NCI-H1930 (cell line): ENCODE results near the gene FECH.
"Not testable (repeated sequence)": the region's sequence is repeated elsewhere in the genome, so short reads cannot be mapped to it uniquely, and the experiment has no call there.

Source experiments
- DNase-seq, 2 experiments: peaks; one replicate each; lab custom pipeline; 2025; lab: John Stamatoyannopoulos, UW

FECH gene, protein sequence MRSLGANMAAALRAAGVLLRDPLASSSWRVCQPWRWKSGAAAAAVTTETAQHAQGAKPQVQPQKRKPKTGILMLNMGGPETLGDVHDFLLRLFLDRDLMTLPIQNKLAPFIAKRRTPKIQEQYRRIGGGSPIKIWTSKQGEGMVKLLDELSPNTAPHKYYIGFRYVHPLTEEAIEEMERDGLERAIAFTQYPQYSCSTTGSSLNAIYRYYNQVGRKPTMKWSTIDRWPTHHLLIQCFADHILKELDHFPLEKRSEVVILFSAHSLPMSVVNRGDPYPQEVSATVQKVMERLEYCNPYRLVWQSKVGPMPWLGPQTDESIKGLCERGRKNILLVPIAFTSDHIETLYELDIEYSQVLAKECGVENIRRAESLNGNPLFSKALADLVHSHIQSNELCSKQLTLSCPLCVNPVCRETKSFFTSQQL

DNA sequence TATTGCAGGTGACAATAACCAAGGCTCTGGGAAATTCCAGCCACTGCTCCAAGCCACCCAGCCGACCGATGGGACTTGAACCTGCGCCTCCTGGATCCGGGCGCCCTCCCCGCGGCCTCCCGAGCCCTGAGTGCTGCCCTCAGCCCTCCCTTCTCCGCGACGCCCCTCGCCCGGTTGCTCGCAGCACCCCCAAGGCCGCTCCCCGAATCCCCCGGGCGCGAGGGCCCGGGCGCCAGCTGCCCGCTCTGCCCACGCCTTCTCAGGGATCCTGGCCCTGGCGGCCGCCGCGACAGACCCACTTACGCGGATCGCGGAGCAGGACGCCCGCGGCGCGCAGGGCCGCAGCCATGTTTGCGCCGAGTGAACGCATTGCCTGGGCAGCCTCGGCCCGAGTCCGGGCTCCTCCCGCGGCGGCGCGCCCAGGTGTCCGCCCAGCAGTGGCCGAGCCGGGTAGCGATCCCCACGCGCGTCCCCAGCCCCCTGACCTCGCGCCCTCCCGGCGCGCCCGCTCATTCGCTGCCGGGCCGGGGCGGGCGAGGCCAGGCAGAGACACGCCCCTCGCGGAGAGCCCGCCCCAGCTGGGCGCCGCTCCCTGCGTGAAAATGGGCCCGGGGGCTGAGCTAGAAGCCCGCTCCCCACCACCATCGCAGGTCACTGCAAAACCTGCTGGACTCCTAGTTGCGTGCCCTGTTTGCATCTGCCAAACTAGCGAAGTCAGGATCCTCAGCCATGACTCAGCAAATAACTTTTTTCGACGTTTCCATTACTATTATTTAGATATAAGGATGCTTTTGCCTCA lies at the start of gene FECH:
FECH (minus strand) TSS at position 452 of the 799 bp plus-strand sequence; CDS start at position 370, 82 bp downstream.
- peak; percentile 34 to 72 for DNase-seq

DNA sequence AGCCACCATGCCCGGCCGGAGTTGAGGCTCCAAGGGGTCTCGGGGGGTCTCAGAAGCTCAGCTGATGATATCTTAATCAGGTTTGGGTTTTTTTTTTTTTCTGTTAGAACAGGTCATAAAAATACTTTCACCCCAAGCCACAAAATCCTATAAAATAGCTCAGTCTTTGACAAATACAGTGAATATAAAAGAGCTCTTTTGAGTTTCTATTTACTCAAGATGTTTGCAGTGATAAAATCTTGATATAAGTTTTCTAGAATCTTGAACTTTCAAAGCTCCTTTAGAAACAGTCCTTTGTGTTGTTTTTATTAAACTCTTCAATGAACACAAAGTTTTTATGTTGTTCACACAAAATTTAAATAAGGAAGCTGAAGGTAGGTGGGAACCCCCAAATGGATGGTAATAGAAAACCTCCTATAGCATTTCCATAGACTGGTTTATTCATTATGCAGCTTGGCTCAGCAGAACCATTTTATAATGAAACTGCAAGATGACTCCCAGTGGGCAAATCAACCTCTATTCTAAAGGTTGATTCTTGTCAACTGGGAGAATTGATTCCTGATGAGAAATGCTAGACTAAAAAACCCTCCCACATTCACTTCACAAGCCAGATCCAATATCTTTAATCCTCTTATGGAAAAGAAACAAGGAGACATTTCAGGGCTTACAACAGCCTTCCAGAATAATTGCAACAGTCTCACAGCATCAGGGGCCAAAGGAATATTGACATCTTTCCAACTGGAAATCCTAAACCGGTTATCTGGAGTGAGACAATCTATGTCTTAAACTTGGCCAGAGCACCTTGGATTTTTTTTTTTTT lies 48.7 kb upstream of the FECH start:
- DNase-seq: no peak

DNA sequence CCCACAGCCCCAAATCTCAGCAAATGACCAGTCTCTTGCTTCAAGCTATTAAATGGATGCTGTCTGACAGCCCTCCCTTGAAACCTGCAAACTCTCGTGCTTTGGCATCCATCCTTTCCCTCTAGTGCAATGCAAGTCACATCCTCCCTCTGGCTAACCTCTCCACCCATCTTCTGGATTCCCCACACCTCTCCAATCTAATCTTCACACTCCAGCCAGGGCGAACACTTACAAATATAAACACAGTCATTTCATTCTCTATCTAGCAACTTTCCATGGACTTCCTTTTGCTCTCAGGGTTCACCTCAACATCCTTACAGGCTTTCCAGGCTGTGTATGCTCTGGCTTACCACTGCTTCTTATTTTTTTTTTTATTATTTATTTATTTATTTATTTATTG lies 45.2 kb upstream of the FECH start:
- DNase-seq: no peak

DNA sequence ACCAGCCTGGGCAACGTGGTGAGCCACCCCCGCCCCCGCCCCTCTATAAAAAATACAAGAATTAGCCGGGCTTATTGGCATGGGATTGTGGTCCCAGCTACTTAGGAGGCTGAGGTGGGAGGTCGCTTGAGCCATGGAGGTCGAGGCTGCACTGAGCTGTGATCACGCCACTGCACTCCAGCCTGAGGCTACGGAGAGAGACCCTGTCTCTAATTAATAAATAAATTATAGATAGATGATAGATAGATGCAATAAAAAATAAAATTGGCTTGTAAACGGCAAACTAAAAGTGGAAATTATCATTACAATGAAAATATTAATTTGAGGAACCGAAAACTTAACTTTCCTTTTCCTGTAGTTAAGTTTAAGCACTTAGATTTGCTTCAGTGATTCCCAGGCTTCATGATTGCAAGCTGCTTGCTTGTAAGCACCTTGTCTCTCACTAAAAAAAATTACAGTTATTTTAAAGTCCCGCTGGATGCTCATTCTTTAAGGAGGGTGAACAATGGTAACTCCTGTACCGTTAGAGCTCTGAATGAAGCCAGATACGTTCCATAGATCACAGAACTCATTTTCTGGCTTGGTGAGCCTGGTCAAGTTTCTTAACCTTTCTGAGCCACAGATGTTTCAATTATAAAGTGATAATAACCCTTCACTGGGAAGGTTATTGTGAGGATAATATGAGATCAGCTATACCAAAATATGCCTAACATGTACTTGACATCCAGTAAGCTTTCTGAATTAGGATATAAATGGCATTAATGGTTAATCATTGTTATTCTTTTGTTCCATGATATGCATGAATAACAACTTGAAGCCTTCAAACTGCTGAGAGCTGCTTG lies 44.5 kb upstream of the FECH start:
- DNase-seq: no peak

DNA sequence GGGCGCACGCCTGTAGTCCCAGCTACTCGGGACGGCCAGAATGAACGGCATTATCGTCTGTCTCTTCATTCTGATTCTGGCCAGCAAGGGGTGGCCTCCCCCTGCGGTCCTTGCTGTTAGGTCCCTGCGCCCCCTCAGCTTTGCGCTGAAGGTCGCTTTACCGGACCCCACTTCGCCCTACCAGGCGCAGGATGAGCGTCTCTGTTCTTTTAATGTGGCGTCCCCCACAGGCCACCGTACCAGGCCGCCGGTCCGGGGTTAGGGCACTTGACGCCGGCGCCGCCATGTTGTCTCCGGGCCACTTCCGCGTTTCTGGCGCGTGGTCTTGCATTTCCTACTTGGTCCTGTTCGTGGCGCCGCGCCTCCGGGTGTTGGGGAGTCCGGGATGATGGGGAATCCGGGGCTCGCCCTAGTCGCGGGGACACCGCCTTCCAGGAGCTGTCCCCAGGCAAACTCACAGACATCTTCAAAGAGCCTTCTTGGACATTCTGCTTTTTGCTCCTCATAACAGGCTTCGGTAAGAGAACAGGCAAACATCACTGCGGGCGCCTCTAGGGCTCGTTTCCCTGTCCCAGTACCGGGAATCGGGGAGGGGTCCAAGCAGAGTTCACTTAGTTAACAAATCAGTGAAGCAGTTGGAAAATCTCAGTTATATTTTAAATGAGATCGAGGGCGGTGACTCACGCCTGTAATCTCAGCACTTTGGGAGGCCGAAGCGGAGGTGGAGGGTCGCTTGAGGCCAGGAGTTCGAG lies 43.7 kb upstream of the FECH start:
- DNase-seq: peak; percentile 94 to 96

DNA sequence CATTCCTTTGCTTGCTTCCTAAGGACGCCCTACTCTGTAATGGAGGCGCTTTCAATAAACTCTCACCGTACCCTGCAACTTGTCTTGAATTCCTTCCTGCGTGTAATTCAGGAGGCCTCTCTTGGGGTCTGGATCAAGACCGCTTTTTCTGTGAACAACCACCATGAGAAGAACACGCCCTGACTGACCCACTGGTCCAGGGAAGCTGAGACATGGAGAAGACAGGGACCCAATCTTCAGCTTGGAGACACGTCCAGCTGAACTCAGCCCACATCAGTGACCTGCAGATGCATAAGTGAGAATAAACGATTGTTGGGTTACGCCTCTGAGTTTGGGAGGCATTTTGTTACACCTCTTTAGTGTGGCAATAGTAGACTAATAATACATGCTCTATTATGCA lies 42.9 kb upstream of the FECH start:
- no peak for DNase-seq

DNA sequence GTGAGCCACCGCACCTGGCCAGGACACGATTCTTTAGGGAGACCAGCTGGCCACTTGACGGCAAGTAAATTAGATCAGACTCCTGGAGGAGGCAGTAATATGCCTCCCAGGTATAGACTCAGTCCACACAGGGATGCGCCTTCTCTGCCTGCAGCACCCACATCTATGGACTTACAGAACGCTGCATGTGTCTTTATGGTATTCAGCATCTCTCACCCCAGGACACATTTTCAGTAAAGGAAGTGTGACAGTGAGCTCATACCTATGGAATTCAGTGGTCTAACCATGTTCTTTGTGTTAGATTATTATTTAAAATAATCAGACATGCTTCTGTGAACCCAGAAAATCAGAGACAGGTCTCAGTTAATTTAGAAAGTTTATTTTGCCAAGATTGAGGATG lies 41.0 kb upstream of the FECH start:
- no peak for DNase-seq

DNA sequence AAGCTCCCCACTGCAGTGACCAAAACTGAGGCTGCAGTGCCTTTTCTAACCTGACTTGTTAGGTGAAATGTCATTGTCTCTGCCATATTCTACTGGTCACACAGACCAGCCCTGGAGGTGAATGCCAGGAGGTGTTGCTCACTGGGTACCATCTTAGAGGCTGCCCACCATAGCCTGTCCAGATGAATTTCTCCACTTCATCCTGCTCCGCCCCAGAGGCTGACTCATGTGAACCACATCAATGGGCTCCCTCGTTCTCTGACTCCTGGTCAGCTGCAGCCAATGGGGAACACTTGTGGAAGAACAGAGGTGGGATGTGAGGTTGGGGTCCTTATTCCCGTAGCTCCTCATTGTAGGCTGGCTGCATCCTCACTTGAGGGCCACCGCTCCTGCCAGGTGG lies 38.5 kb upstream of the FECH start:
- no peak for DNase-seq

DNA sequence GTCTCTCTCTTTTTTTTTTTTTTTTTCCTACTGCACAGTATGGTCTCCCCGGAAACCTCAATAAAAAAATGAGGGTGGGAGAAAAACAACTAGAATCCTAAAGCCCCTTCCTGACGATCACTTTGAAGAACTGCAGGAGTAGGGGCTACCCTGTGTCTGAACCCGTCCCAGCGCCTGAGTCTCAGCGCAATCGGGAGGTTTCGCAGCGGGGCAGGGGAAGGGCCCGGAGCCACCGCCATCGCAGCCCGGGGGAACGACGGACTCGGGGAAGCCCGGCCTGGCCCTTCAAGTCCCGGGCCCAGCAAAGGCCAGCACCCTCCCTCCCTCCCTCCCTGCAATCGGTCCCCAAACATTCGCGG lies 34.7 kb upstream of the FECH start:
- DNase-seq: no peak

DNA sequence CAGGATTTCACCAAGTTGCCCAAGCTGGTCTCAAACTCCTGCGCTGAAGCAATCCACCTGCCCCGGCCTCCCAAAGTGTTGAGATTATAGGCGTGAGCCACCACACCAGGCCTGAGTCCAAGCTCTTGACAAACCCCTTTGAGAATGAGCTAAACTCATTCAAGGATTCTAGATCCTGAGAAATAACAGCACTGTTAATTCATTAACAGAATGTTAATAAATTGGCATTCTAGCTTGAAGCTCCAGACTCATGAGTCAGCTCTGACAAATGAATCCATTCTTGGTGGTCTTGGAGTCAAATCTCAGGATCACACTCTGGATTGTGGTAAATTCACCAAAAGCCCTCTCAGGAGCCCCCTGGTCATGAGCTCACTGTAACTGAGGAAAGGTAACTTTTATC lies 33.4 kb upstream of the FECH start:
- DNase-seq: no peak

DNA sequence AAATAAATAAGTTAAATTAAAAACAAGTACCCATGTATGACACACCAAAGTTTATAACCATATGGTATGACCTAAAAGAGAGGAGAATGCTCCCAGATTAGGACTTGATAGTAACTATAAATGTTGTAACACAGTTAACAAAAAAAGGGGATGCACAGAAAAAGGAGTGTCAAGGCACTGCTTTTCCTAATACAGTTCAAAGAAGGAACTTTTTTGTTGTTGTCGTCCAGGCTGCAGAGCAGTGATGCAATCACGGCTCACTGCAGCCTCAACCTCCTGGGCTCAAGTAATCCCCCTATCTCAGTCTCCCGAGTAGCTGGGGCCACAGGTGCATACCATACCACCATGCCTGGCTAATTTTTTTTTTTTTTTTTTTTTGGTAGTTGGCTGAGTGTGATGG lies 32.4 kb upstream of the FECH start:
- DNase-seq: no peak

DNA sequence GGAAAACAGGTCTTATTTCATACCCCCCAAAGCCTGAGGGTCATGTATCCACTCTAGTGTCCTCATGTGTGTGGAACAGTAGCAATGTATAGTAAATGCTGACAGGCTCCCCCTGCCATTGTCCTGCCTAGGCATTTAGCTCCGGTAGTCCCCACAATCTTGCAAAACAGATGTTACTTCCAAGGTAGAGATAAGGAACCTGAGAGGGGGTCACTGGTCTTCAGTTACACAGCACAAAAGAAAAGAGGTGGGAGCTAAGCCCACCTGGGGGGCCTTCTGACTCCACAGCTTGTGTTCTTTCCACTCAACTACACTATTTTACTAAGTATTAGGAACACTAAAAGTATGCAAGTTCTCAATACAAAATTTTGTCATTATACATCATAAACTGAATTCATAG lies 17.4 kb upstream of the FECH start:
- no peak for DNase-seq

DNA sequence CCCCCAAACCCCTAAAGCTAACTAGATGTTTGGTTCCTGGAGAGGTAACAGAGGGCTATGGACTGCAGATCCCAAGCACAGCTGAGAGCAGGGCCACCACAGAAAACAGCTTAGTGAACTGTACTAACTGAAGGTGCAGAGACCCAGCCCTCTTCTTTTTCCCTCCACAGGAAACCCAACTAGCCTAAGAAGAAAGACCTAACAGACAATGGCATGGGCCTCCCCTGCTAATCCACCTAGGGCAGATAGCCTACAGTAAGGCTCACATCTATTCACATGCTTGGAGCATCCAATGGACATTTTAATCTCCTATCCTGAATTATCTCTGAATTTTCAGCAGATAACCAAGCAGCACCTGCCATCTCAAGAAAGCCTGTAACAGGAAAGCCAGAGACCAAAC lies 8.8 kb upstream of the FECH start:
- no peak for DNase-seq

DNA sequence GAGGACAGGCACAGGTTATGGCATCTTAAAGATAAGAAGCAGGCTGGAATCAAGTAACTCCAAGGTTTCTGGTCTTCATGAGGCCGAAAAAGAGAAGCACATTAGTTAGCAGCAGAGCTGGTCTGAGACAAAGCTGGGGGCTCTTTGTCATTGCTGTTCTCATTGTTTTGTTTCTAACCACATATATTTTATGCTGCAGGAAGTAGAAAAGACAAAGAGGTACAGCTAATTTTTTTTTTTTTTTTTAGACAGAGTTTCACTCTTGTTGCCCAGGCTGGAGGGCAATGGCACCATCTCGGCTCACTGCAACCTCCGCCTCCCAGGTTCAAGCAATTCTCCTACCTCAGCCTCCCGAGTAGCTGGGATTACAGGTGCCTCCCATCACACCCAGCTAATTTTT lies 6.2 kb upstream of the FECH start:
- not testable (repeated sequence) for DNase-seq

DNA sequence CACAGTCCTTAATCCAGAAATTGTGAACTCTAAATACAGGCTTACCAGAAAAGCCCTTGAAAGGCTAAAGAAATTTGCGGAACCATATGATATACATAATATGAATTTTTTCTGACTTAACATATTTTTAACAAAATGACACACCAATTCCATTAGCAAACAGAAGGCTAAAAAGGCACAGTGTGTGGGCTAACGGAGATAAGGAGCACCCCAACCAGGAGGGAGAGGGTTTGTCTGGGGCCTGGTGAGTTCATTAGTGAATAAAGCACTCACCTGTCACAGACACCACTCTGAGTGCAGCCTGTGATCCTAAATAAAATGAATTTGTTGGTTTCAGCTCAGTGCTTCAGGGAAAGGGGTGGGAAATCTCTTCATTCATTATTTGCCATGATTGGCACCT lies 2.7 kb upstream of the FECH start:
- DNase-seq: no peak

DNA sequence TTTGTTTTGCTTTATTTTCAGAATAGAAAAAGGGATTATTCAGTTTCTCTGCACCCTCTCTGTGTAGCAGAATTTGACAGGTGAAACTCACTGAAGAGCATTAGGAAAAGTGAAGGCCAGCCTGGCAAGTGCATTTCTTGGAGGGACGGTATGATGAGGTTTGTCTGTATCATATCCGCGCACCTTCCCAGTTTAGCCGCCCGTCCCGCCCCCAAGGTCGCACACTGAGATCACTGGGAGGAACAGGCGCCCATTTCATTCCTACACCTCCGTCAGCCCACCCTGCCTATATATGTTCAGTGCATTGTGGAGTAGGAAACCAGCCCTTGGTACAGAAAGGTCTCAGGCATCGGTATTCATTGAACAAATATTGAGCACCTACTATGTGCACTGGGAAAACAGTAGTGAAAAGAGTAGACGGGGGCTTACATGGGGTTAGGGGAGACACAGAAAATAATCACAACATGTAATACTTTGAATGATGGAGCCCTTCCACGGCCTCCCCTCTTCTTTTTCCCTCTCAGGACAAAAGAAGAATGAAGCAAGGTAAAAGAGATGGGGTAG lies 678 bp upstream of the FECH start:
- DNase-seq: no peak

DNA sequence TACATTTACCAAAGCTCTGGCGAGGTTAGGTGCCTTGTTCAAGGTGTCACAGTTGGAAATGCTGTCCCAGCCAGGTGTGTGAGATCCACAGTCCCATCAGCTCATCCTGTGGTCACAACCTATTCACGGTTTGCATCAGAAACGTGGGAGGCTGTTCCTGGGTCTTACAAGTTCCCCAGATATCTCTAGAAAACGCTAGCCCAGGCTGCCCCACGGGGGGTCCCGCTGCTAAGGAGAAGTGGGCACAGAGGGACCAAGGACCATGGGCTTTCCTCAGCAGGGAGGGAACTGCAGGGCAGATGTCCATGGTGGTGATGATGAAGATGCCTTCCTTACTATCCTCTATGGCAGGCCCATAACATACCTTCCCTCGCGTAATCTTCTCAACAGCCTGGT lies 649 bp downstream of the FECH start:
- no peak for DNase-seq

DNA sequence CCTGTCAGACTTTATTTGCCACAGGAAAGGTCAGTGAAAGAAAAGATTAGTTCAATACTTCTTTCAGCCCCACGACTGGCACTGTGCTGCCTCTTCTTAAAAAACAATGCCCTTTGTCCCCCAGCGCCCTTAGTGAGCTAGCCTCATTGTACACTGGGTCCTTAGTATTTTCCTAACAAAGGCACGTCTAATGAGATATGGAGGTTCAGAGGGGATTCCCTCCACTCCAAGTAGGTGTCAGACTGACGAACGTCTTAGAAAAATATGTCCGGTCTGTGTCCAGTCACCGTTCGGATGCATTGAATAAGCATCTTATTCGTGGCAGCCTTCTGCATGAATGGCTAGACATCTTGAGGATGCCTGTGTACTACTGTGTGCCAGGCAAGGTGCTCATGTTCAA lies 1.1 kb downstream of the FECH start:
- no peak for DNase-seq

DNA sequence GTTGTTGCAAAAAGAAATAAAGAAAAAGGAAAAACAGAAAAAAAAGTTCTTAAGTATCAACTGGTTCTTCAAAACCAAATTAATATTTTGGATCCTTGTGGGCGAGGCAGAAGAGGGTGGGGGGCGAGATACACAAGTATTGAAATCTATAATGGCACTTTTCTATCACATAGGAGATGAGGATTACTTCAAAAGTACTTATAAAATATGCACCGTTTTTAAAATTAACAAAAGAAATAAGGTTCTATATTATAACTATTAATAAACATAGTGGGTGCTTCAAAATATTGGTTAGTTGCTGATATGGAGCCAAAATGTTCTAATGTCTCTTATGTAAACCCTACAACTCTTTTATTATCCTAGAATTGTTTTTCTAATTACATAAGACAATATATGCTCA lies 2.1 kb downstream of the FECH start:
- no peak for DNase-seq

DNA sequence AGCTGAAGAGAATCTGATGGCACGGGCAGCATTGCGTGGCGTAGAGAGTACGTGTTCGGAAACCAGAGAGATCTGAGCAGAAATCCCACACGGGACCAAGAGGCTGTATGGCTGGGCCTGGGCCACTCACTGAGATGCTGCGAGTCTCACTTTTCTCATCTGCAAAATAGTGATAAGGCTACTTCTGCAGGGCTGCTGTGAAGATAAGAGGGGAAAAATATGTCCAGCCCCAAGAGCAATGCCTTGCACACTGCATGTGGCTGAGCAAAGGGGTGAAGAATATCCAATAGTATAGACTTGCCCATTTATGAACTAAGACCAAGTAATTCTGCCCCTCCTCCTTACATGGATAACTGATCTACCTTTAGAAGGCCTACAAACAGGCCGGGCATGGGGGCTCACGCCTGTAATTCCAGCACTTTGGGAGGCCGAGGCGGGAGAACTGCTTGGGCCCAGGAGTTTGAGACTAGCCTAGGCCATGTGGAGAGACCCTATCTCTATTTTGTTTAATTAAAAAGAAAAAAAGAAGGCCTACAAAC lies 3.1 kb downstream of the FECH start:
- no peak for DNase-seq
